Measurements from ENCODE around the gene DNM1L.

DNM1L gene

DNA sequence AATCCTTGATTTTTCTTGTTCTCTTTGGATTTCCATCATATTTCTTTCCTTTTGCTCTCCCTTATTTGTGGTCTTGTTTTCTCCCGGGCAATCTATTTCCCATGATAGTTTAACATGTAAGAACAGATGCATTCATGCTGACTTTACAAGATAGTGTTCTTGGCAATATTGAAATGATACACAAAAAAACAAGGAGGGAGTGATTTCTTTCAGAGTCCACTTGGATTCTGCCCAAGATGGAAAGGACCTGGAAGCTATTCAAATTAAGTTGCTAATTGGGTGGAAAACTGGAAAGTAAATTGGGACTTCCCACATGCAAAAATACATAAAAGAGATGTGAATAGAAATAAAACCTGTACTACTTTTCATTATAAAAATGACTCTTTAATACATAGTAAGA lies 91.0 kb downstream of the DNM1L start:
- no peak overlapping the region for H3K27ac ChIP-seq
- POLR2A ChIA-PET (ENCODE audit: low non-redundant PET), result no interaction called here
- CTCF ChIA-PET, result interaction anchor here (0.6 to 0.7 kb wide), 2 partner anchors 660 to 1512 kb away, joined by 3 to 4 read pairs; no protein-coding TSS in a partner anchor
- TF ChIP-seq CTCF (conservative IDR thresholded peaks at IDR 0.05; ENCODE audit: low read depth), result no peak
- DNase-seq (ENCODE audit: low spot score), result no peak

DNA sequence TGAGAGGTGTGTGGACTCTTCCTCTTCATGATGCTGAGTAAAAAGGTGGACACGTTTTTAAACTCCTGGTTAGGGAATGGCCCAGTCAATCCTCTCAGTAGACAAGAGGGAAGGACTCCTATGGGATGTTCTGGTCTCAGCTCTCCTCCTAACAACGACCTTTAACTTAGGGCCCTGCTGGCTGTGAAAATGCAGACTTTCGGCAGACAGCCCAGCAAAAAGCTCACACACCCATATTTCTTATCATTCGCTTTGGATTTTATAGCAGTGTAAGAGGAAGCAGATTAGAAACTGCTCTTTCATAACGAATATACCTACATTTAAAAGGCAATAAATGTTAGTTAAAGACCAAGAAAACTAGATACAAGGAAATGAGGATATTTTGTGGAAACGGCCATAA lies 94.6 kb downstream of the DNM1L start:
- no peak for DNase-seq (ENCODE audit: low spot score)
- ChIA-PET POLR2A (ENCODE audit: low non-redundant PET) (no interaction called here), CTCF (interaction anchor here (0.6 to 1.8 kb wide), 4 partner anchors 18 to 1260 kb away, joined by 3 to 6 read pairs (median 4); partner anchors contain the start of gene YARS2)
- H3K27ac ChIP-seq, result no peak overlapping the region
- no peak for TF ChIP-seq CTCF (conservative IDR thresholded peaks at IDR 0.05; ENCODE audit: low read depth)

- POLR2A ChIA-PET (ENCODE audit: low non-redundant PET), result no interaction called here
- CTCF ChIA-PET, result interaction anchor here (0.6 kb wide), 1 partner anchor 580 kb away, joined by 4 read pairs; no protein-coding TSS in a partner anchor
- H3K27ac ChIP-seq, result no peak overlapping the region
- no peak for TF ChIP-seq CTCF (conservative IDR thresholded peaks at IDR 0.05; ENCODE audit: low read depth)
- no peak for DNase-seq (ENCODE audit: low spot score)
Measured at GRCh38 chr12:32776258-32776657, 97.2 kb downstream of the DNM1L start.

- POLR2A ChIA-PET (ENCODE audit: low non-redundant PET), result no interaction called here
- CTCF ChIA-PET, result no interaction called here
- no peak for TF ChIP-seq CTCF (conservative IDR thresholded peaks at IDR 0.05; ENCODE audit: low read depth)
- DNase-seq (ENCODE audit: low spot score), result no peak
- no peak overlapping the region for H3K27ac ChIP-seq
Measured at GRCh38 chr12:32777159-32777558, 98.1 kb downstream of the DNM1L start.

DNA sequence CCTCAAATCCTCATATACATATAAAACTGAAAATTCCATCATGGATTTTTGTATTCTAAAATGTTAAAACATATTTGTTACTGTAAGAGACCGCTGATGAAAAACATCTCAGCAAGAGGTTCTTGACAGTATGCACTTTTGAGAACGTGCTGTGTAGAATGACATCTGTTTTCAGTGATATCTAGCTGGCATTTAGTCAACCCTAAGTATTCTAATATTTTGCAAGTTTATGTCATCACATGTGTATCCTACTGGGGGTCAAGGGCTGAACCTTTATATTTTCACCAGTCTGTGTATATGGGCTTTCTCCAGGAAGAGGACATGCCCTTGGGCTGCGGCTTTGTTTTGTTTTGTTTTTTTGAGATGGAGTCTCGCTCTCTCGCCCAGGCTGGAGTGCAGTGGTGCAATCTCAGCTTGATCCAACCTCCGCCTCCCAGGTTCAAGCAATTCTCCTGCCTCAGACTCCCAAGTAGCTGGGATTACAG lies 98.6 kb downstream of the DNM1L start:
- ChIA-PET CTCF (interaction anchor here (0.6 kb wide), 1 partner anchor 403 kb away, joined by 4 read pairs; no protein-coding TSS in a partner anchor), POLR2A (ENCODE audit: low non-redundant PET) (no interaction called here)
- no peak overlapping the region for H3K27ac ChIP-seq
- DNase-seq (ENCODE audit: low spot score), result no peak
- TF ChIP-seq CTCF (conservative IDR thresholded peaks at IDR 0.05; ENCODE audit: low read depth), result no peak

- ChIA-PET POLR2A (ENCODE audit: low non-redundant PET) (no interaction called here), CTCF (no interaction called here)
- no peak for TF ChIP-seq CTCF (conservative IDR thresholded peaks at IDR 0.05; ENCODE audit: low read depth)
- H3K27ac ChIP-seq, result no peak overlapping the region
- DNase-seq (ENCODE audit: low spot score), result no peak
Measured at GRCh38 chr12:32780071-32780470, 101.0 kb downstream of the DNM1L start.

Data from RWPE1 (cell line).